GM12874 (cell line): ENCODE data around the gene ARMH3.

Experiments used
- CTCF ChIP-seq: IDR thresholded peaks from 2 replicates; pipeline ENCODE4 v1.5.1; 2011; ENCODE audit warnings: low read depth, mild to moderate bottlenecking, control low read depth, low read length, moderate library complexity; ENCODE audit not compliant: insufficient read depth

The ARMH3 gene, protein sequence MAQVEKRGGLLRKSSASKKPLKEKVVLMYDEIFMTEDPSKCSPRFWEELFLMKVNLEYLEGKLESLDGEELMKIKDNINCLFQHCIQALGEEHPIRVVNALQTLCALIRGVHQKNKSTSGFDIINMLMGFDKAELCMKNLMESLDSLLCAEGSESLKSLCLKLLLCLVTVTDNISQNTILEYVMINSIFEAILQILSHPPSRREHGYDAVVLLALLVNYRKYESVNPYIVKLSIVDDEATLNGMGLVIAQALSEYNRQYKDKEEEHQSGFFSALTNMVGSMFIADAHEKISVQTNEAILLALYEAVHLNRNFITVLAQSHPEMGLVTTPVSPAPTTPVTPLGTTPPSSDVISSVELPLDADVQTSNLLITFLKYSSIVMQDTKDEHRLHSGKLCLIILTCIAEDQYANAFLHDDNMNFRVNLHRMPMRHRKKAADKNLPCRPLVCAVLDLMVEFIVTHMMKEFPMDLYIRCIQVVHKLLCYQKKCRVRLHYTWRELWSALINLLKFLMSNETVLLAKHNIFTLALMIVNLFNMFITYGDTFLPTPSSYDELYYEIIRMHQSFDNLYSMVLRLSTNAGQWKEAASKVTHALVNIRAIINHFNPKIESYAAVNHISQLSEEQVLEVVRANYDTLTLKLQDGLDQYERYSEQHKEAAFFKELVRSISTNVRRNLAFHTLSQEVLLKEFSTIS

GRCh38 chr10:102055647-102056419, at the start of gene ARMH3:
ARMH3 (minus strand) TSS chr10:102056173; CDS start chr10:102040114, 16,059 bp downstream.
- no peak for TF ChIP-seq CTCF

DNA sequence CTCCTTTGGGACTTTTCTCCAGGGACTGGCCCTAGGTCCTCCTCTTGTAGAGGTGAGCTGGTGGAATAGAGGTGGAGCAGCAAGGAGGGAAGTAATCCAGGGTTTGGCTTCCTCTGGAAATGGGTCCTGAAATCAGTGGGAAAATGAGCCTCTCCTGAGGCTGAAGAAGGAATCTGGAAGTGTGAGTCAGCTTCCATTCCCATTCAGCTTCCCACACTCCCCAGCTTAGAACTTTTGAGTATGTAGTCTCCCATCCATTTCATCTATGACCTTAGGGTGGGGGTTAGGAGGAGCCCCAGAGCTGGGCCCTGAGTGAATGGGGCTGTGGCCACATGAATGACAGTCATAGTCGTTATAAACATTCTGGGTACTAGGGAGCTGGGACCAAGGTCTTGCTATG, 46.4 kb upstream of the ARMH3 start:
- TF ChIP-seq CTCF = no peak

- TF ChIP-seq CTCF = 0 out of 2 replicates have a peak, but pooled peaks have one; percentile 2
Measured at GRCh38 chr10:102101152-102101551, 45.2 kb upstream of the ARMH3 start.

DNA sequence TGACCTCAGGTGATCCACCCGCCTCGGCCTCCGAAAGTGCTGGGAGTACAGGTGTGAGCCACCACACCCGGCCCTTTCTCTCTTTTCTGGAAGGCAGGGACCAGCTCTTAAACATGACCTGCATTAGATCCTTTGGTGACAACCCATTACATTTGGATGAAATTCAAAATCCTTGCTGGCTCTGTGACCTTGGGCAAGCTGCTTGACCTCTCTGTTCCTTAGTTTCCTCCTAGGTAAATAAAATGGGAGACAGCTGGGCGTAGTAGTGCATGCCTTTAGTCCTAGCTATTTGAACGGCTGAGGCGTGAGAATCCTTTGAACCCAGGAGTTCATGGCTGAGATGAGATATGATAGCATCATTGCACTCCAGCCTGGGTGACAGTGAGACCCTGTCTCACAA, 40.5 kb upstream of the ARMH3 start:
- TF ChIP-seq CTCF = no peak

DNA sequence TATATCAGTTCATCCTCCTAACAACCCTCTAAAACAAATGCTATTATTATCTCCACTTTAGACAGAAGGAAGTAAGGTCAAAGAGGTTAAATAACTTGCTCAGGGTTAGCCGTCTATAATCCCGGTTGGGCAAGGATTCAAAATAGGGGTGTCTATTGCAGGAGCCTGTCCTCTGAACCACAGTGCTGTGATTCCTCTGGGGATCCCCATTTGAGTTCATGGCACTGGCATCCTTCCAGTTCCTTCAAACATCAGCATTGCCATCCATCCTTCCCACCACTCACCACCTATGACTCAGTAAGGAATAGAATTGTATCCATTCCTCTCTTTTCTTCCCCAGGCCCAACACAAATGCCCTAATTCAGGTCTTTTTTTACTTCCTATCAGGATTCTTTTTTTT, 34.8 kb upstream of the ARMH3 start:
- no peak for TF ChIP-seq CTCF

- no peak for TF ChIP-seq CTCF
Measured at GRCh38 chr10:102086196-102086595, 30.2 kb upstream of the ARMH3 start.

DNA sequence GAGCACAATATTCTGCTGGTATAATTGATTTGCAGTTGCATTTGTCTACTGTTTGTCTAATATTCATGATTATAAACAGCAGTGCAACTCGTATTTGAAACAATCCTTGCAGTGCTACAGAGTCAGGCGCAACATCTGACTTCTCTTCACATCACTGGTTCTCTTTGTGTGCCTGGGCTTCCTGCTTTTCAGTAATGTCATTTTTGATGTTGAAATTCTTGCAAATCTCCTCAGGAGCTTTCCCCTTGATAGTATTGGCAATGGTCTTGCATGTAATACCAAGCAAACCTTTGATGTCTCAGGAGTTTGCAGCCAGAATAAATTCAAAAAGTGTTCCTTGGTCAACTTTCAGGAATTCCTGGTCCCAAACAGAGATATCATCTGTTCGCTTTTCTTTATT, 29.4 kb upstream of the ARMH3 start:
- TF ChIP-seq CTCF = no peak
